Measurements from ENCODE around the gene USP40. TPM values are rescaled to one million over a fixed set of nuclear protein-coding genes. Genes with fewer than 3 reads are reported as not detected.

The USP40 gene
- polyA plus RNA-seq, 2 of the 4 experiments (the other 2 are of a cell fraction) = 22.9 to 57.0 TPM

GRCh38 chr2:233470839-233471238 lies 95.7 kb downstream of the USP40 start:
- DNase-seq (ENCODE audit: low read depth in 1 of 2, low spot score in 1 of 2) (no peak), FAIRE-seq (no peak), ATAC-seq (no peak)
- peak overlapping the region; percentile 48 to 98; a peak in 5 of 6 replicates for H3K27ac ChIP-seq
- H3K4me2 ChIP-seq = no peak overlapping the region
- peaks cover 18% of the 10 kb centered on the region for H3K4me1 ChIP-seq
- ChIA-PET CTCF (interaction anchor here (1.3 to 1.6 kb wide), 2 partner anchors 8 to 362 kb away, joined by 3 read pairs; no protein-coding TSS in a partner anchor), POLR2A (no interaction called here)
- WGBS (ENCODE audit: missing lambda C conversion rate) = 97% methylated on average over 11 of the region's 14 CpGs
- no peak overlapping the region for H3K4me3 ChIP-seq
- no peak for TF ChIP-seq JUN (IDR thresholded peaks at IDR 0.05)
- H3K9me3 ChIP-seq = no peaks in the 10 kb centered on the region

DNA sequence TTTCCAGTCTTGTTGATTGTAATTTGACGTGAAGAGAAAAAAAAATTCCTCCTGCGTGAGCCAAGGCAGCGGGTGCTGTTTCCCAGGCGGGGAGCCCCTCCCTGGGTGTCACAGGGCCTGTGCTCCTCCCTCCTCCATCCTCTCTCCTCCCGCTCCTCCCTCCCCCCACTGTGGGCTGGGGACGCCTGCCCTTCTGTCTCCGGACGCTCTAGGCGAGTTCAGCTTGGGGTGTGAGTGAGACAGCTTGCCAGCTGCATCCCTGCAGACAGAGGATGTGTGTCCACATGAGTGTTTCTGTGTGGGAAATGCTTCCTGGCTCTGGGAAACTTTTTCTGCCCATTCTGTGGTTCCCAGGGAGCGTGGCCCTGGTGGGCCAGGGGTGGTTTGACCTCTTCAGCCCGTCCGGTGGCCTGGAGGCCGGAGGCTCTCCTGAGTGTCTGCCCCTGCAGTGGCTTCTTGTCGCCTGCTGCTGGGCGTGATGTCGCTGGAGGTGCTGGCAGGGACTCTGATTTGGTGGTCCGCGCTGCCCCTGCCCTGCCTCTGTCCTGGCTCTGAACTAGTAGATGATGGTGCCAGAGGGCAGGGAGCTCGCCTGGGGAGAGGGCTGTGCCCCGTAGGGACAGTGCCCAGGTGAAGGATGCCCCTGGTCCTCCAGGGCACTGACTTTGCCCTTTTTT lies 96.4 kb downstream of the USP40 start:
- Histone ChIP-seq H3K9me3 (no peaks in the 10 kb centered on the region), H3K4me2 (no peak overlapping the region), H3K4me1 (peaks cover 21% of the 10 kb centered on the region), H3K27ac (peak overlapping the region; percentile 52 to 98), H3K4me3 (no peak overlapping the region)
- ChIA-PET CTCF (interaction anchor here (1.0 to 1.6 kb wide), 5 partner anchors 9 to 363 kb away, joined by 3 to 5 read pairs (median 3); no protein-coding TSS in a partner anchor), POLR2A (no interaction called here)
- DNase-seq (ENCODE audit: low read depth in 1 of 2, low spot score in 1 of 2) = no peak
- 87% methylated on average over 13 of the region's 20 CpGs for WGBS (ENCODE audit: missing lambda C conversion rate)
- ATAC-seq = no peak
- FAIRE-seq = no peak
- 0 out of 2 replicates have a peak, but pooled peaks have one; percentile 28 for TF ChIP-seq POLR2AphosphoS2 (conservative IDR thresholded peaks at IDR 0.05; ENCODE audit: low read length)
- TF ChIP-seq, protein P1, sequence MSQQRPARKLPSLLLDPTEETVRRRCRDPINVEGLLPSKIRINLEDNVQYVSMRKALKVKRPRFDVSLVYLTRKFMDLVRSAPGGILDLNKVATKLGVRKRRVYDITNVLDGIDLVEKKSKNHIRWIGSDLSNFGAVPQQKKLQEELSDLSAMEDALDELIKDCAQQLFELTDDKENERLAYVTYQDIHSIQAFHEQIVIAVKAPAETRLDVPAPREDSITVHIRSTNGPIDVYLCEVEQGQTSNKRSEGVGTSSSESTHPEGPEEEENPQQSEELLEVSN (IDR thresholded peaks at IDR 0.05; ENCODE audit: borderline replicate concordance, low read depth) = no peak

GRCh38 chr2:233469261-233470010 lies 97.1 kb downstream of the USP40 start:
- CTCF ChIA-PET = interaction anchor here (0.9 to 1.6 kb wide), 5 partner anchors 10 to 363 kb away, joined by 3 to 5 read pairs (median 3); no protein-coding TSS in a partner anchor
- POLR2A ChIA-PET = no interaction called here
- H3K9me3 ChIP-seq = no peaks in the 10 kb centered on the region
- H3K27ac ChIP-seq = peak overlapping the region; percentile 52 to 98
- DNase-seq (ENCODE audit: low read depth in 1 of 2, low spot score in 1 of 2) (no peak), ATAC-seq (no peak), FAIRE-seq (no peak)
- TF ChIP-seq RFX5 (IDR thresholded peaks at IDR 0.05) = no peak
- TF ChIP-seq EHMT2 (IDR thresholded peaks at IDR 0.05; ENCODE audit: low read depth) = no peak
- TF ChIP-seq SREBF2 (IDR thresholded peaks at IDR 0.05) = no peak
- TF ChIP-seq, protein P2, sequence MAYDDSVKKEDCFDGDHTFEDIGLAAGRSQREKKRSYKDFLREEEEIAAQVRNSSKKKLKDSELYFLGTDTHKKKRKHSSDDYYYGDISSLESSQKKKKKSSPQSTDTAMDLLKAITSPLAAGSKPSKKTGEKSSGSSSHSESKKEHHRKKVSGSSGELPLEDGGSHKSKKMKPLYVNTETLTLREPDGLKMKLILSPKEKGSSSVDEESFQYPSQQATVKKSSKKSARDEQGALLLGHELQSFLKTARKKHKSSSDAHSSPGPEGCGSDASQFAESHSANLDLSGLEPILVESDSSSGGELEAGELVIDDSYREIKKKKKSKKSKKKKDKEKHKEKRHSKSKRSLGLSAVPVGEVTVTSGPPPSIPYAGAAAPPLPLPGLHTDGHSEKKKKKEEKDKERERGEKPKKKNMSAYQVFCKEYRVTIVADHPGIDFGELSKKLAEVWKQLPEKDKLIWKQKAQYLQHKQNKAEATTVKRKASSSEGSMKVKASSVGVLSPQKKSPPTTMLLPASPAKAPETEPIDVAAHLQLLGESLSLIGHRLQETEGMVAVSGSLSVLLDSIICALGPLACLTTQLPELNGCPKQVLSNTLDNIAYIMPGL (CRISPR knock-in tag; IDR thresholded peaks at IDR 0.05; ENCODE audit: borderline replicate concordance) = no peak
- TF ChIP-seq EP300 (IDR thresholded peaks at IDR 0.05) = no peak
- TF ChIP-seq POLR2AphosphoS2 (conservative IDR thresholded peaks at IDR 0.05; ENCODE audit: low read length) = no peak
- no peak for TF ChIP-seq JUN (IDR thresholded peaks at IDR 0.05)
- no peak for TF ChIP-seq TP53 (CRISPR knock-in tag; IDR thresholded peaks at IDR 0.05)
- TF ChIP-seq HEYL (CRISPR knock-in tag; IDR thresholded peaks at IDR 0.05) = no peak
- TF ChIP-seq MAZ (IDR thresholded peaks at IDR 0.05; ENCODE audit: borderline replicate concordance, low read depth, low read length) = no peak
- TF ChIP-seq HDAC2 (IDR thresholded peaks at IDR 0.05) = no peak
- TF ChIP-seq ZC3H11A (IDR thresholded peaks at IDR 0.05) = no peak
- TF ChIP-seq, protein P3, sequence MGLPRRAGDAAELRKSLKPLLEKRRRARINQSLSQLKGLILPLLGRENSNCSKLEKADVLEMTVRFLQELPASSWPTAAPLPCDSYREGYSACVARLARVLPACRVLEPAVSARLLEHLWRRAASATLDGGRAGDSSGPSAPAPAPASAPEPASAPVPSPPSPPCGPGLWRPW (IDR thresholded peaks at IDR 0.05) = no peak
- TF ChIP-seq RARB (CRISPR knock-in tag; IDR thresholded peaks at IDR 0.05) = no peak
- TF ChIP-seq NFE2L2 (conservative IDR thresholded peaks at IDR 0.05; ENCODE audit: low read length) = no peak
- TF ChIP-seq, protein P4, sequence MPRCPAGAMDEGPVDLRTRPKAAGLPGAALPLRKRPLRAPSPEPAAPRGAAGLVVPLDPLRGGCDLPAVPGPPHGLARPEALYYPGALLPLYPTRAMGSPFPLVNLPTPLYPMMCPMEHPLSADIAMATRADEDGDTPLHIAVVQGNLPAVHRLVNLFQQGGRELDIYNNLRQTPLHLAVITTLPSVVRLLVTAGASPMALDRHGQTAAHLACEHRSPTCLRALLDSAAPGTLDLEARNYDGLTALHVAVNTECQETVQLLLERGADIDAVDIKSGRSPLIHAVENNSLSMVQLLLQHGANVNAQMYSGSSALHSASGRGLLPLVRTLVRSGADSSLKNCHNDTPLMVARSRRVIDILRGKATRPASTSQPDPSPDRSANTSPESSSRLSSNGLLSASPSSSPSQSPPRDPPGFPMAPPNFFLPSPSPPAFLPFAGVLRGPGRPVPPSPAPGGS (IDR thresholded peaks at IDR 0.05) = no peak
- no peak for TF ChIP-seq KDM1A (IDR thresholded peaks at IDR 0.05; ENCODE audit: low read depth)
- no peak for TF ChIP-seq BHLHE40 (IDR thresholded peaks at IDR 0.05; ENCODE audit: low read depth, low read length)
- TF ChIP-seq PHF8 (IDR thresholded peaks at IDR 0.05; ENCODE audit: borderline replicate concordance, low read depth) = no peak
- no peak overlapping the region for H3K4me3 ChIP-seq
- 88% methylated on average over 30 of the region's 32 CpGs for WGBS (ENCODE audit: missing lambda C conversion rate)
- no peak overlapping the region for H3K4me2 ChIP-seq
- H3K4me1 ChIP-seq = peaks cover 21% of the 10 kb centered on the region
